Type B pancreatic cell (in vitro differentiated cells): ENCODE measurements around the gene C14orf132. TPM values are rescaled to one million over a fixed set of nuclear protein-coding genes. Genes with fewer than 3 reads are reported as not detected.

Source experiments
- DNase-seq: peaks from one replicate; pipeline ENCODE4 v3.0.0; 2021; ENCODE audit warnings: mixed read lengths; ENCODE audit not compliant: unreplicated experiment; ENCODE audit errors: extremely low spot score
- H3K27ac Mint-ChIP-seq: 2 replicates; pipeline ENCODE4 v1.8.0; 2021; ENCODE audit warnings: mild to moderate bottlenecking, mixed read lengths
- H3K27me3 Mint-ChIP-seq: 2 replicates; pipeline ENCODE4 v1.8.0; 2021; ENCODE audit warnings: mixed read lengths
- H3K36me3 Mint-ChIP-seq: 2 replicates; pipeline ENCODE4 v1.8.0; 2021; ENCODE audit warnings: mixed read lengths
- H3K4me1 Mint-ChIP-seq: one replicate; pipeline ENCODE4 v1.8.0; 2021; ENCODE audit warnings: mixed read lengths; ENCODE audit not compliant: unreplicated experiment
- H3K4me3 Mint-ChIP-seq: 2 replicates; pipeline ENCODE4 v1.8.0; 2021; ENCODE audit warnings: mild to moderate bottlenecking, mixed read lengths
- H3K9me3 Mint-ChIP-seq: 2 replicates; pipeline ENCODE4 v1.8.0; 2021; ENCODE audit warnings: mixed read lengths
- total RNA-seq: library from RNA; stranded (reverse); gene quantifications from 2 replicates; pipeline ENCODE4 v1.2.1, GENCODE V29; 2021; ENCODE audit warnings: low replicate concordance
- TF ChIP-seq, protein P1 (sequence below): fragments of 200-600 bp; sonication (generic); conservative IDR thresholded peaks from 2 replicates; pipeline ENCODE4 v1.5.0; 2021; ENCODE audit warnings: antibody characterized with exemption, mild to moderate bottlenecking

C14orf132 gene
- total RNA-seq, 1 donor from 2014 or later, result 57.4 TPM

DNA sequence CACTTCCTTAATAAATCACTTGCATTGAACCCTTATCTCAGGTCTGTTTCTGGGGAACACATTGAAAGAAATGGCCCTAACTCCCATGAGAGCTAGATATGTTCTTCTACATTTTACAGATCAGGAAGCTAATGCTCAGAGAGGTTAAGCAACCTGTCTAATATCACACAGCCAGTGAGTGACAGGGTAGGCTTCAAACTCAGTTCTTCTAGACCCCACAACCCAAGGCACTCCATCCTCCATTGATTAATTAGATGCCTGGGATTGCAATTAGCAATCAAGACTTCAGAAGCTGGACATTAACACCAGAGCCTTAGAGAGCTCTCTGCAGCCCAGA is 59.8 kb downstream of the C14orf132 start:
- peaks cover 32% of the 10 kb centered on the region for H3K4me1 Mint-ChIP-seq
- DNase-seq, result no peak
- H3K36me3 Mint-ChIP-seq, result peaks cover 1% of the 10 kb centered on the region
- no peak overlapping the region for H3K4me3 Mint-ChIP-seq
- H3K9me3 Mint-ChIP-seq, result no peaks in the 10 kb centered on the region
- H3K27ac Mint-ChIP-seq, result peak overlapping the region; percentile 65
- TF ChIP-seq, protein P1, sequence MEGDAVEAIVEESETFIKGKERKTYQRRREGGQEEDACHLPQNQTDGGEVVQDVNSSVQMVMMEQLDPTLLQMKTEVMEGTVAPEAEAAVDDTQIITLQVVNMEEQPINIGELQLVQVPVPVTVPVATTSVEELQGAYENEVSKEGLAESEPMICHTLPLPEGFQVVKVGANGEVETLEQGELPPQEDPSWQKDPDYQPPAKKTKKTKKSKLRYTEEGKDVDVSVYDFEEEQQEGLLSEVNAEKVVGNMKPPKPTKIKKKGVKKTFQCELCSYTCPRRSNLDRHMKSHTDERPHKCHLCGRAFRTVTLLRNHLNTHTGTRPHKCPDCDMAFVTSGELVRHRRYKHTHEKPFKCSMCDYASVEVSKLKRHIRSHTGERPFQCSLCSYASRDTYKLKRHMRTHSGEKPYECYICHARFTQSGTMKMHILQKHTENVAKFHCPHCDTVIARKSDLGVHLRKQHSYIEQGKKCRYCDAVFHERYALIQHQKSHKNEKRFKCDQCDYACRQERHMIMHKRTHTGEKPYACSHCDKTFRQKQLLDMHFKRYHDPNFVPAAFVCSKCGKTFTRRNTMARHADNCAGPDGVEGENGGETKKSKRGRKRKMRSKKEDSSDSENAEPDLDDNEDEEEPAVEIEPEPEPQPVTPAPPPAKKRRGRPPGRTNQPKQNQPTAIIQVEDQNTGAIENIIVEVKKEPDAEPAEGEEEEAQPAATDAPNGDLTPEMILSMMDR, result no peak
- H3K27me3 Mint-ChIP-seq, result peaks cover 3% of the 10 kb centered on the region

DNA sequence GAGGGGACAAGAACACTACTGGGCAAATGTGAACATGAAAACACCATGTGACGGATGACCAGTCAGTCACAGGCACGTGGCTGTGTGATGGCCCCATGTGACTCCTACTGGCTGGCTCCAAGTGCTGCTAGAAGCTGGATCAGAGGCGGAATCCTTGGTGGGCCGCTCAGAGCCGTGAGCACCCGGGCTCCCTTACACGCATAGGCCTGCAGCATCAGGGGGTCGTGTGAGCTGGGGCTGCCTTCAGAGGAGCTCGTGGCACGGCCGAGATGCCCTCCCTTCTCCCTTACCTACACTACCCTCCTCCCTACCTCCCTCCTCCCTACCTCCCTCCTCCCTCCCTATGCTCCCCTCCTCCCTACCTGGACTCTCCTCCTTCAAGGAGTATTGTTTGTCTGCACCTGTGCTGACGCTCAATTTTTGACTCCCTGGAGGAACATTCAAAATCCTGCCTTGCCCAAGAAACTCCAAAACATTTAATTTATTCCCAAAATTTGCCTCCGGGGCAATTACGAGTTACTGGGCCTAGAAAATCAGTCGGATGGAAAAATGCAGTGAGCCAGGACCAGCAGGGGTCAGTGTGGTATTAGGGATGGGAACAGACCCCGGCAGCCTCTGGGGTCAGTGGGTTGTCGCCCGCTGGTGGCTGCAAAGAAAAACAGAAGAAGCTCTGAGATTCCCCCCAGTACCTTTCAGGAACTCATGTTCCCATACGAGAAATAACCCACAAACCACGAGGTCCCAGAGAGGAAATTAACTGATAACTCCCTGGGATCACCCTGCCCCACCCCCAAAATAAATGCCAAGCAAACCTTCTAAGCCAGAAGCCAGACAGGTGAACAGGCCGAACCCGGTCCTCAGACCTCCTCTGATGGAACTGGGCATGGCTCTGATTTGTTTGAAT is 61.3 kb downstream of the C14orf132 start:
- TF ChIP-seq, protein P1, result peak; percentile 92

DNA sequence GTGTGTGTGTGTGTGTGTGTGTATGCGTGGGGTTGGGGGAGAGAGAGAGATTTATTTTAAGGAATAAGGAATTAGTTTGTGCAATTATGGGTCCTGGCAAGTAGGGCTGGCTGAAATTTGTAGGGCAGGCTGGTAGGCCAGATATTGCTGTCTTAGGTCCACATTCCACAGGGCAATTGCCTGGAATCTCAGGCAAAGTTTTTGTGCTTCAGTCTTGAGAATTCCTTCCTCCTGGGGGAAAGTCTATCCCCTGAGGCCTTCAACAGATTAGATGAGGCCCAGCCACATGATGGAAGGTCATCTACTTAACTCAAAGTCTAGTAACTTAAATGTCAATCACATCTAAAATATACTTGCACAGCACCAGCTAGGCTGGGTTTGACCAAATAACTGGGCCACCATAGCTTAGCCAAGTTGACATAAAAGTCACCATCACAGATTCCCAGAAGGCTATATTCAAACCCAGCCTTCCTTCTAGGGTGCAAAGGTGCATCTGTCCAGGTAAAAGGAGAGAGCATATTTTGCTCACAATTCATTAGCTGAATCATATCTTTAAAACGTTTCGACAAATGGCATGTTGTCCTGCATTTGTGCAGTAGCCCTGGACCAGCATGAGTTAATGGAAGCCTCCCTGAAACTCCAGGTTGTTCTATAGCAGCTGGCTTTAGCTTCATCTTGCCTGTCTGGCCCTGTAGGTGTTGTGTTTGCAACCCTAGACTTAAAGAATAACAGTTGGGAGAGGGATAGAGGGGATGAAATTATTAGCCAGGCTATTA is 63.1 kb downstream of the C14orf132 start:
- Mint-ChIP-seq H3K36me3 (no peaks in the 10 kb centered on the region), H3K4me3 (no peak overlapping the region), H3K27me3 (peaks cover under 1% of the 10 kb centered on the region), H3K4me1 (peaks cover 20% of the 10 kb centered on the region), H3K9me3 (no peaks in the 10 kb centered on the region), H3K27ac (no peak overlapping the region)
- no peak for DNase-seq
- TF ChIP-seq, protein P1, result no peak

More for the DNA sequence above, 61.3 kb downstream of the C14orf132 start:
- peaks cover 26% of the 10 kb centered on the region for H3K4me1 Mint-ChIP-seq
- peak overlapping the region; percentile 72 for H3K27ac Mint-ChIP-seq
- no peaks in the 10 kb centered on the region for H3K9me3 Mint-ChIP-seq
- H3K36me3 Mint-ChIP-seq, result no peaks in the 10 kb centered on the region
- H3K27me3 Mint-ChIP-seq, result no peaks in the 10 kb centered on the region
- H3K4me3 Mint-ChIP-seq, result no peak overlapping the region
- no peak for DNase-seq

DNA sequence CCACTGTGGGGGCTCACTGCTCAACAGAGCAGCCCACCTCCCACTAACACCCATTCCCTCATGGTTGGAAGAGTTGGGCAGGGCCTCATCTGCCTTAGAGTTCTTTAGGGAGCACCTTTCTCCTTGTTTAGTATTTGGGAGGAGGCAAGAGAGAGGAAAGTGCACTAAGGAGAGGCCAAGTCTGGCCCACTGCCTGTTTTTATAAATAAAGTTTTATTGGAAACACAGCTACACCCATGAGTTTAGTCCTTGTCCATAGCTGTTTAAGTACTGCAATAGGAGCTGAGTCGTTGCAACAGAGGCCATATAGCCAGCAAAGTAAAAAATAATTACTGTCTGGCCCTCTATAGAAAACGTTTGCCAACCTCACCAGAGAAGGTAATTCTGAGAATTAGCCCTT is 63.9 kb downstream of the C14orf132 start:
- Mint-ChIP-seq H3K36me3 (no peaks in the 10 kb centered on the region), H3K4me1 (peaks cover 28% of the 10 kb centered on the region), H3K9me3 (no peaks in the 10 kb centered on the region), H3K27me3 (peaks cover 8% of the 10 kb centered on the region), H3K27ac (no peak overlapping the region), H3K4me3 (no peak overlapping the region)
- TF ChIP-seq, protein P1, result no peak
- DNase-seq, result no peak

DNA sequence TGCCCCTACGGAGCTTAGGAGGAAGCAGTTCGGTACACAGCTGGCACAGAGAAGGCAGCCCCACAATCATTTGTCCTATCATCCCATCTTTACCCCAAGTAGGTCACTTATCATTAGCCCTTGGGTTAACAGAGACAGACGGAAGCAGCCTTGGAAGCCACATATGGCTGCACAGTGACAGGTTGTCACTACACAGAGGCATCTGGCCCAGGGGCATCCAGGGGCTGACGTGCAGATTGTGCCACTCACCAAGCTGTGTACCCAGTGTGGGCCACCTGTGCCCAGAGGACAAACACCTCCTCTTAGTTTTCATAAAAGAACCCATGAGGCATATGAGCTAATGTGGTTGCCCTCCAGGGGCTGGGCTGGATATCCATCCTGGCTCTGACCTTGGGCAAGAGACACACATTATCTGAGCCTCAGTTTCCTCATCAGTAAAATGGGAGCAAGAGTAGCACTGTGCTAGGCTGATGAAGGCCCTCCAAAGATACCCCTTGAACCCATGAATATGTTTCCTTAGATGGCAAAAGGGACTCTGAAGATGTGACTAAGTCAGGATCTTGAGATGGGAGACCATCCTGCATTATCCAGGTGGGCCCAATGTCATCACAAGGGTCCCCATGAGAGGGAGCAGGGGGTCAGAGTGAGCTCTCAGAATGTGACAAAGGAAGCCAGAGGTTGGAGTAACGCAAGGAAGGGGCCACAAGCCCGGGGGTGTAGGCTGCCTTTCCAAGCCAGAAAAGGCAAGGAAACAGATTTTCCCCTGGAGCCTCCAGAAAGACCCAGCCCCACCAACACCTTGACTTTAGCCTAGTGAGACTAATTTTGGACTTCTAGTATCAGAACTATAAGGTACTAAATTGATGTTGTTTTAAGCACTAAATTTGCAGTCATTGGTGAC is 64.6 kb downstream of the C14orf132 start:
- no peak for DNase-seq
- Mint-ChIP-seq H3K27ac (peak overlapping the region; percentile 72), H3K4me3 (no peak overlapping the region), H3K9me3 (no peaks in the 10 kb centered on the region), H3K27me3 (peaks cover 8% of the 10 kb centered on the region), H3K36me3 (no peaks in the 10 kb centered on the region), H3K4me1 (peaks cover 25% of the 10 kb centered on the region)
- TF ChIP-seq, protein P1, result no peak
